Thyroid gland (tissue), 4 donors: Measurements from ENCODE around the gene LSMEM2. TPM values are rescaled to one million over a fixed set of nuclear protein-coding genes. Genes with fewer than 3 reads are reported as not detected.

Experiments used
- DNase-seq, 2 donors: peaks; one replicate each; pipeline ENCODE4 v3.0.0-alpha.2; 2019
- H3K27ac ChIP-seq, 3 donors: fragments of 200-600 bp; sonication (generic); 1 replicate in 2 of 3; 2 replicates in 1 of 3; pipeline ENCODE4 v1.5.1; 2016 to 2019; ENCODE audit warnings: mild to moderate bottlenecking in 1 of 3, moderate library complexity in 1 of 3
- H3K27me3 ChIP-seq: fragments of 200-600 bp; sonication (generic); one replicate; pipeline ENCODE4 v1.5.1; 2019
- H3K36me3 ChIP-seq, 2 donors: fragments of 200-600 bp; sonication (generic); one replicate each; pipeline ENCODE4 v1.5.1; 2016 to 2019
- H3K4me1 ChIP-seq, 2 donors: fragments of 200-600 bp; sonication (generic); one replicate each; pipeline ENCODE4 v1.5.1; 2017 to 2019
- H3K4me3 ChIP-seq, 3 donors: fragments of 200-600 bp; sonication (generic); replicated peaks in 1 of 3; 1 replicate in 2 of 3; 2 replicates in 1 of 3; pipeline ENCODE4 v1.5.1; 2016; ENCODE audit warnings: mild to moderate bottlenecking in 1 of 3
- H3K9me3 ChIP-seq: fragments of 200-600 bp; sonication (generic); one replicate; pipeline ENCODE4 v1.5.1; 2017
- POLR2A ChIP-seq, 2 donors: fragments of 450-650 bp; IDR thresholded peaks; one replicate each; pipeline ENCODE4 v1.6.1; 2017; ENCODE audit warnings: antibody characterized with exemption in 2 of 2, mild to moderate bottlenecking in 2 of 2, moderate library complexity in 1 of 2
- WGBS, 2 donors: methylation state at CpG; one replicate each; pipeline ENCODE4 v1.1.5; 2017; 5-methylcytosine and 5-hydroxymethylcytosine counted together
- intact Hi-C: fragments of 100-400 bp; cut with DNase I; formaldehyde crosslinking; loops from one replicate; pipeline ENCODE4 v1.15.1; 2023
- total RNA-seq, 4 donors: library from RNA; depleted of rRNA; stranded (reverse); fragments of >200 nt; gene quantifications; one replicate each; pipeline ENCODE4 v1.2.3, GENCODE V29; 2016
- TF ChIP-seq, protein P1 (sequence below), 6 experiments: fragments of 200-600 bp in 3 of 6; fragments of 450-650 bp in 3 of 6; sonication (generic) in 3 of 6; IDR thresholded peaks; one replicate each; pipeline ENCODE4 v1.5.1; 2016 to 2019; ENCODE audit warnings: antibody characterized with exemption in 6 of 6, mild to moderate bottlenecking in 2 of 6, inconsistent platforms in 1 of 6, moderate library complexity in 1 of 6

Gene LSMEM2
- total RNA-seq, 4 donors from 2014 or later = not detected

DNA sequence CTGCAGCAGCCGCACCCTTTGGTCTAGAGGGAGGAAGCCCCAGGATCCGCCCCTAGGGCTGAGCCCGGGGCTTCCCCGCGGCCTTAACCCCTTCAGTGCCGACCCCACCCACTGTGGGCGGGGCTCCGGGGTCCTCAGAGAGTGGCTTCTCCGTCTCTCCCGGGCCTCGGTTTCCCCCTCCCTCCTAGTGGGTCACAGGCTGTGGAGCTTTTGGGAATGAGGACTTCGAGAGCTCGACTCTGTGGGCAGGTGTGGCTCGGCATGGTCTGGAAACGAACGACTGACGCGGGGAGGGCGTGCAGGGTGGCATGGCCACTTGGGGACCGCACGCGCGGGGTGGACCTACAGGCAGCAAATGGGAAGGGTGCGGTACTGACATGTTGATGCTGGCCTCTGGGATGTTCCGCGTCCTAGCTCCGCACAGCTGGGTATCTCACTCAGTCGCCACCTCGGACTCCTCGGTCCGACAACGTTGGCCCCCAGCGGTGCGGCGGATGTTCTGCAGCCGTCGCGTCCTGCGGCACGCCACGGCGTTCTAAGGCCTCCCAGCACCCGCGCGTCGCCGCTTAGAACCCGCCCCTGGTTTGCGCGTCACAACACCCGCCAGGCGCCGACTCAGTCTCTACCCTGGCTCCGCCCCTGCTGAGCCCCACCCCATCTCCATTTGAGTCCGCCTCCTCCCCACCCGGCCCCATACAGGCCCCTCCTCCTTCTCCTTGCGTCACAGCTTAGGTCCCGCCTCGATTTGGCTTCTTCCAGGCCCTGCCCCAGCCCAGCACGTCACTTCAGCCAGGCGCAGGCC is 20.1 kb downstream of the LSMEM2 start, which contains the start of the genes HYAL3 and NAA80:
Gene HYAL3 (minus strand): TSS at position 570 of the 802 bp plus-strand sequence. CDS start 3,803 bp downstream, outside the sequence.
Gene NAA80 (minus strand): TSS at position 570 of the 802 bp plus-strand sequence. CDS start 1,942 bp downstream, outside the sequence.
- intact Hi-C loops = no loop called here

DNA sequence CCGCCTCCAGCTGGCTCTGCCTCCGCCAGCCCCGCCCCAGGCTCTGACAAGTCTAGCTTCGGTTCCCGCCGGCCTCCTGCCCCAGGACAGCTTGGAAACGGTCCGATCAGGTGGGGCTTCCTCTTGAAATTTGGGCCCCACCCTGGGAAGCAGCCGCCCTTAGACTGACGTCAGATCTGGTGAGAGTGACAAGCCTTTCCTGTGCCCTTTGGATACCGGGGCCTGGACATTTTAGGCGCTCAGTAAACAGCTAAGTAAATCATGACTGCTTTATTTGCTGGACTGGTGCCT is 20.7 kb downstream of the LSMEM2 start:
- Histone ChIP-seq H3K27me3 (no peaks in the 10 kb centered on the region), H3K27ac (peak overlapping the region; percentile 48 to 88 (median 77)), H3K36me3 (no peaks in the 10 kb centered on the region), H3K4me1 (peaks cover 22 to 35% of the 10 kb centered on the region in 2 donors), H3K4me3 (peak overlapping the region in 2 of 3 donors; percentile 8 to 57), H3K9me3 (no peaks in the 10 kb centered on the region)
- intact Hi-C loops = no loop called here
- WGBS, 2 donors = 2 to 3% methylated on average over 9 to 12 of the region's 12 CpGs
- no peak for DNase-seq
- no peak for TF ChIP-seq POLR2A (IDR thresholded peaks at IDR 0.05)
- TF ChIP-seq, protein P1, sequence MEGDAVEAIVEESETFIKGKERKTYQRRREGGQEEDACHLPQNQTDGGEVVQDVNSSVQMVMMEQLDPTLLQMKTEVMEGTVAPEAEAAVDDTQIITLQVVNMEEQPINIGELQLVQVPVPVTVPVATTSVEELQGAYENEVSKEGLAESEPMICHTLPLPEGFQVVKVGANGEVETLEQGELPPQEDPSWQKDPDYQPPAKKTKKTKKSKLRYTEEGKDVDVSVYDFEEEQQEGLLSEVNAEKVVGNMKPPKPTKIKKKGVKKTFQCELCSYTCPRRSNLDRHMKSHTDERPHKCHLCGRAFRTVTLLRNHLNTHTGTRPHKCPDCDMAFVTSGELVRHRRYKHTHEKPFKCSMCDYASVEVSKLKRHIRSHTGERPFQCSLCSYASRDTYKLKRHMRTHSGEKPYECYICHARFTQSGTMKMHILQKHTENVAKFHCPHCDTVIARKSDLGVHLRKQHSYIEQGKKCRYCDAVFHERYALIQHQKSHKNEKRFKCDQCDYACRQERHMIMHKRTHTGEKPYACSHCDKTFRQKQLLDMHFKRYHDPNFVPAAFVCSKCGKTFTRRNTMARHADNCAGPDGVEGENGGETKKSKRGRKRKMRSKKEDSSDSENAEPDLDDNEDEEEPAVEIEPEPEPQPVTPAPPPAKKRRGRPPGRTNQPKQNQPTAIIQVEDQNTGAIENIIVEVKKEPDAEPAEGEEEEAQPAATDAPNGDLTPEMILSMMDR (IDR thresholded peaks at IDR 0.05) = no peak

More for the DNA sequence above, 20.1 kb downstream of the LSMEM2 start, which contains the start of the genes HYAL3 and NAA80:
- no peaks in the 10 kb centered on the region for H3K27me3 ChIP-seq
- peak within 1 kb of the TSS; percentile 65 to 88 (median 88) for H3K27ac ChIP-seq
- DNase-seq = peak; percentile 99
- peak within 1 kb of the TSS; percentile 32 to 68 (median 57) for H3K4me3 ChIP-seq
- 0 to 1% methylated on average over 21 to 34 of the region's 61 CpGs for WGBS, 2 donors
- no peaks in the 10 kb centered on the region for H3K9me3 ChIP-seq
- no peaks in the 10 kb centered on the region for H3K36me3 ChIP-seq
- H3K4me1 ChIP-seq = peaks cover 22 to 35% of the 10 kb centered on the region in 2 donors
- TF ChIP-seq POLR2A (IDR thresholded peaks at IDR 0.05) = peak; percentile 59 to 93
- TF ChIP-seq, protein P1 (IDR thresholded peaks at IDR 0.05) = peak in 5 of 6 experiments; percentile 14 to 49 (median 43)

DNA sequence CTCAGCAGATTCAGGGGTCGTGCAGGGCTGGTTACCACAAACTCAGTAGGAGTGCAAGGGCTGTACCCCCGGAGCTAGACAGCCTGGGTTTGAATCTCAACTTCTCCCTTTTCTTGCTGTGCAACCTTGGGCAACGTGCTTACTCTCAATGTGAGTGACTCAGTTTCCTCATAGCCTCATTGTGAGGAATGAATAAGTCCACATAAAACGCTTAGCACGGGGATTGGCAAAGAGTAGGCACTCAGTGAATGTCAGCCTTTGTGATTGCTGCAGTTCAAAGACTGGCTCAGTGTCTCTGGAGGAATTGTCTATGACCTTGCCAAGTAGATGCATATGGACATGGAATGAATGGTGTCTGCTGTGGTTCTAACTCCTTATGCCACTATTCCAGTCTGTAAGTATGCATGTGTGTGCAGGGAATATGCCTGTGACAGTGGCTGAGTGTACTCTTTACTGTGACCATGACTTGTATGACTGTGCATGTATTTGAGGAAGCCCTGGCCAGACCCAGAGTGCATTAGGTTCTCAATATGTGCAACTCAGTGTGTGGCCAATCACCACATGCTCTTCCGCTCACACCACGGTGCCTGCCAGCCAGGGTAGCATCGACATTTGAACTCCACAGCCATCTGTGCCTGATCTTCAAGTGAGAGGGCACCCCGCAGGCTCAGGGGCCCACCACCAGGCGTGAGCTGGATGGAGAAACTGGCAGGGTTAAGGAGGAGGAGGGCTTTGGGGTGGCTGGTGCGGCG is 21.2 kb downstream of the LSMEM2 start:
- Histone ChIP-seq H3K36me3 (no peaks in the 10 kb centered on the region), H3K27ac (peak overlapping the region; percentile 48 to 88 (median 77)), H3K4me3 (peak overlapping the region in 2 of 3 donors; percentile 8 to 57), H3K27me3 (no peaks in the 10 kb centered on the region), H3K9me3 (no peaks in the 10 kb centered on the region), H3K4me1 (peaks cover 22 to 35% of the 10 kb centered on the region in 2 donors)
- no peak for DNase-seq
- TF ChIP-seq POLR2A (IDR thresholded peaks at IDR 0.05) = no peak
- TF ChIP-seq, protein P1 (IDR thresholded peaks at IDR 0.05) = no peak
- intact Hi-C loops = no loop called here
- 52 to 65% methylated on average over 12 of the region's 12 CpGs for WGBS, 2 donors

DNA sequence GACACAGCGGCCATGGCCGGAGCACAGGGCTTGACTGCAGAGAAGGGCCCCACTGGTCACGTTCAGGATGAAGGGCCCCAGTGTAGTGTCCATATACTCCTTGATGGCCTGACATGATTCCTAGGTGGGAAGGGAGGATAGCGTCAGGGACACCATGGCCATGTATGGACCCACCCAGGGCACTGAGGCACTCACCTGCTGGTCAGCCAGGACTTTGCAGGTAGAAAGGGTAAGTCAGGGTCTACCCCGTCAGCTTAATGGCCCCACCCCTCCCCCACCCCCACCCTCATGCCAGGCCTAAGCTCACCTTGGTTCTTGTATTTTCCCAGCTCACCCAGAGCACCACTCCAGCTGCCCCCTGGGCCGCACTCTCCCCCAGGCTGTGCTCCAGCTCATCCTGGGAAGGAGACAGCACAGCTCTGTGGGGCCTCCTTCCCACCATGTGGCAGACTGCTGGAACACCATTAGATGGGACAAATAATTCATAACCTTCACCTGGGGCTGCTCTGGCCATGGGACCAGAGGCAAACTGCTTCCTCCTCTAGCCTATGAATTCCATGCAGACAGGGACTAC is 21.9 kb downstream of the LSMEM2 start:
- no peak overlapping the region for H3K4me3 ChIP-seq
- no peak for TF ChIP-seq POLR2A (IDR thresholded peaks at IDR 0.05)
- TF ChIP-seq, protein P1 (IDR thresholded peaks at IDR 0.05) = no peak
- peak overlapping the region; percentile 48 to 88 (median 77) for H3K27ac ChIP-seq
- WGBS, 2 donors = 90 to 92% methylated on average over 6 of the region's 6 CpGs
- H3K36me3 ChIP-seq = no peaks in the 10 kb centered on the region
- H3K9me3 ChIP-seq = no peaks in the 10 kb centered on the region
- H3K27me3 ChIP-seq = no peaks in the 10 kb centered on the region
- intact Hi-C loops = no loop called here
- no peak for DNase-seq
- peaks cover 22 to 35% of the 10 kb centered on the region in 2 donors for H3K4me1 ChIP-seq
